IPS-20b (cell line): ENCODE measurements around the gene BARX2.

ENCODE experiments used
- H3K27ac ChIP-seq: one replicate; pipeline ENCODE4 v1.5.1; 2013; ENCODE audit warnings: low read length
- H3K27me3 ChIP-seq: 2 replicates; pipeline ENCODE4 v1.6.1; 2013; ENCODE audit warnings: mild to moderate bottlenecking, low read length, inconsistent platforms; ENCODE audit not compliant: insufficient read depth
- H3K36me3 ChIP-seq: 2 replicates; pipeline ENCODE4 v1.6.1; 2013; ENCODE audit warnings: low read depth, mild to moderate bottlenecking, inconsistent platforms, low read length, moderate library complexity; ENCODE audit not compliant: insufficient read depth
- H3K4me1 ChIP-seq: 2 replicates; pipeline ENCODE4 v1.6.1; 2013; ENCODE audit warnings: mild to moderate bottlenecking, control low read depth, inconsistent platforms, low read length, moderate library complexity; ENCODE audit not compliant: insufficient read depth
- H3K4me3 ChIP-seq: 2 replicates; pipeline ENCODE4 v1.5.1; 2013; ENCODE audit warnings: mild to moderate bottlenecking, low read length, inconsistent platforms
- H3K9ac ChIP-seq: 2 replicates; pipeline ENCODE4 v1.6.1; 2013; ENCODE audit warnings: low read depth, mild to moderate bottlenecking, inconsistent platforms, low read length, moderate library complexity
- H3K9me3 ChIP-seq: 2 replicates; pipeline ENCODE4 v1.6.1; 2013; ENCODE audit warnings: mild to moderate bottlenecking, low read depth, low read length, inconsistent platforms; ENCODE audit not compliant: insufficient read depth

Gene BARX2

GRCh38 chr11:129447654-129448239, 72.1 kb downstream of the BARX2 start:
- Histone ChIP-seq H3K27ac (no peak overlapping the region), H3K4me1 (no peaks in the 10 kb centered on the region; the same call in 1 of the 2 replicates), H3K36me3 (no peaks in the 10 kb centered on the region), H3K9ac (no peak overlapping the region), H3K27me3 (no peaks in the 10 kb centered on the region), H3K9me3 (no peaks in the 10 kb centered on the region), H3K4me3 (no peak overlapping the region)

GRCh38 chr11:129451524-129451923, 75.9 kb downstream of the BARX2 start:
- H3K27me3 ChIP-seq = no peaks in the 10 kb centered on the region
- H3K36me3 ChIP-seq = no peaks in the 10 kb centered on the region
- H3K4me1 ChIP-seq = peaks cover 19% of the 10 kb centered on the region; the same call in 1 of the 2 replicates
- H3K27ac ChIP-seq = no peak overlapping the region
- no peak overlapping the region for H3K4me3 ChIP-seq
- no peaks in the 10 kb centered on the region for H3K9me3 ChIP-seq
- H3K9ac ChIP-seq = no peak overlapping the region

GRCh38 chr11:129453293-129453721, 77.7 kb downstream of the BARX2 start:
- Histone ChIP-seq H3K9me3 (no peaks in the 10 kb centered on the region), H3K4me3 (no peak overlapping the region), H3K4me1 (peaks cover 21% of the 10 kb centered on the region; the same call in 1 of the 2 replicates), H3K9ac (no peak overlapping the region), H3K36me3 (no peaks in the 10 kb centered on the region), H3K27ac (no peak overlapping the region), H3K27me3 (no peaks in the 10 kb centered on the region)

- Histone ChIP-seq H3K4me3 (no peak overlapping the region), H3K36me3 (no peaks in the 10 kb centered on the region), H3K27ac (no peak overlapping the region), H3K4me1 (peaks cover 21% of the 10 kb centered on the region; the same call in 1 of the 2 replicates), H3K9me3 (no peaks in the 10 kb centered on the region; the same call in 1 of the 2 replicates), H3K27me3 (no peaks in the 10 kb centered on the region), H3K9ac (no peak overlapping the region)
Measured at GRCh38 chr11:129455101-129455500, 79.5 kb downstream of the BARX2 start.

- Histone ChIP-seq H3K36me3 (no peaks in the 10 kb centered on the region), H3K9ac (no peak overlapping the region), H3K27me3 (no peaks in the 10 kb centered on the region), H3K4me3 (no peak overlapping the region), H3K4me1 (peaks cover 21% of the 10 kb centered on the region; the same call in 1 of the 2 replicates), H3K9me3 (no peaks in the 10 kb centered on the region; the same call in 1 of the 2 replicates), H3K27ac (no peak overlapping the region)
Measured at GRCh38 chr11:129455756-129456655, 80.4 kb downstream of the BARX2 start.

GRCh38 chr11:129457321-129457720, 81.7 kb downstream of the BARX2 start:
- no peak overlapping the region for H3K4me3 ChIP-seq
- H3K9me3 ChIP-seq = no peaks in the 10 kb centered on the region; the same call in 1 of the 2 replicates
- no peaks in the 10 kb centered on the region for H3K36me3 ChIP-seq
- no peak overlapping the region for H3K9ac ChIP-seq
- H3K27ac ChIP-seq = no peak overlapping the region
- H3K4me1 ChIP-seq = peaks cover 21% of the 10 kb centered on the region; the same call in 1 of the 2 replicates
- H3K27me3 ChIP-seq = no peaks in the 10 kb centered on the region

- Histone ChIP-seq H3K9ac (no peak overlapping the region), H3K4me3 (no peak overlapping the region), H3K27me3 (no peaks in the 10 kb centered on the region), H3K36me3 (no peaks in the 10 kb centered on the region), H3K4me1 (peaks cover 17% of the 10 kb centered on the region; the same call in 1 of the 2 replicates), H3K9me3 (no peaks in the 10 kb centered on the region; the same call in 1 of the 2 replicates), H3K27ac (no peak overlapping the region)
Measured at GRCh38 chr11:129458278-129458677, 82.6 kb downstream of the BARX2 start.

GRCh38 chr11:129458756-129459535, 83.3 kb downstream of the BARX2 start:
- Histone ChIP-seq H3K4me3 (no peak overlapping the region), H3K9ac (no peak overlapping the region), H3K27ac (no peak overlapping the region), H3K9me3 (no peaks in the 10 kb centered on the region; the same call in 1 of the 2 replicates), H3K36me3 (no peaks in the 10 kb centered on the region), H3K27me3 (no peaks in the 10 kb centered on the region), H3K4me1 (peaks cover 12% of the 10 kb centered on the region; the same call in 1 of the 2 replicates)

GRCh38 chr11:129460714-129461113, 85.1 kb downstream of the BARX2 start:
- Histone ChIP-seq H3K27me3 (no peaks in the 10 kb centered on the region), H3K36me3 (no peaks in the 10 kb centered on the region), H3K9ac (no peak overlapping the region), H3K27ac (no peak overlapping the region), H3K4me3 (no peak overlapping the region), H3K9me3 (no peaks in the 10 kb centered on the region; the same call in 1 of the 2 replicates), H3K4me1 (peaks cover 6% of the 10 kb centered on the region; the same call in 1 of the 2 replicates)

GRCh38 chr11:129484068-129484467, 108.4 kb downstream of the BARX2 start:
- Histone ChIP-seq H3K9me3 (no peaks in the 10 kb centered on the region; the same call in 1 of the 2 replicates), H3K4me3 (no peak overlapping the region), H3K27ac (no peak overlapping the region), H3K27me3 (no peaks in the 10 kb centered on the region), H3K36me3 (no peaks in the 10 kb centered on the region), H3K9ac (no peak overlapping the region), H3K4me1 (no peaks in the 10 kb centered on the region)

GRCh38 chr11:129489249-129489648, 113.6 kb downstream of the BARX2 start:
- H3K27me3 ChIP-seq = no peaks in the 10 kb centered on the region
- no peak overlapping the region for H3K27ac ChIP-seq
- H3K9ac ChIP-seq = no peak overlapping the region
- no peaks in the 10 kb centered on the region; the same call in 1 of the 2 replicates for H3K9me3 ChIP-seq
- no peaks in the 10 kb centered on the region for H3K36me3 ChIP-seq
- H3K4me3 ChIP-seq = no peak overlapping the region
- H3K4me1 ChIP-seq = no peaks in the 10 kb centered on the region
